ENCODE data around the gene IAH1. TPM values are rescaled to one million over a fixed set of nuclear protein-coding genes. Genes with fewer than 3 reads are reported as not detected.

The IAH1 gene
- total RNA-seq, 1 donor from 2014 or later, result 67.8 TPM

DNA sequence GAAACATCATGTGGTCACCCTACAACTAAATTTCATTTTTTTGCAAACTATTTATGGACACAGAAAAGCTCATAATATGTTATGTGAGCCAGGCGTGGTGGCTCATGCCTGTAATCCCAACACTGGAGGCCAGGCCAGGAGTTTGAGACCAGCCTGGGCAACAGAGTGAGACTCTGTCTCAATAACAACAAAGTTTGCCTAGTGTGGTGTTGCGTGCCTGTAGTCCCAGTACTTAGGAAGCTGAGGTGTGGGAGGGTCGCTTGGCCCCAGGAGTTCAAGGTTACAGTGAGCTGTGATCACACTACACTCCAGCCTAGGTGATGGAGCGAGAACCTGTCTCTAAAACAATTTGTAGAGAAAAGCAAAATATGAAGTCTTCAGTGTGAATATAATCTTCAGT is 5.8 kb downstream of the IAH1 start:
- Mint-ChIP-seq H3K27me3 (ENCODE audit: low read depth) (no peaks in the 10 kb centered on the region), H3K27ac (ENCODE audit: unreplicated experiment) (no peak overlapping the region), H3K4me1 (ENCODE audit: low read depth) (peaks cover 51% of the 10 kb centered on the region), H3K4me3 (ENCODE audit: unreplicated experiment) (no peak overlapping the region), H3K9me3 (ENCODE audit: low read depth) (no peaks in the 10 kb centered on the region), H3K36me3 (ENCODE audit: low read depth) (peaks cover 31% of the 10 kb centered on the region)
- TF ChIP-seq, protein P1, sequence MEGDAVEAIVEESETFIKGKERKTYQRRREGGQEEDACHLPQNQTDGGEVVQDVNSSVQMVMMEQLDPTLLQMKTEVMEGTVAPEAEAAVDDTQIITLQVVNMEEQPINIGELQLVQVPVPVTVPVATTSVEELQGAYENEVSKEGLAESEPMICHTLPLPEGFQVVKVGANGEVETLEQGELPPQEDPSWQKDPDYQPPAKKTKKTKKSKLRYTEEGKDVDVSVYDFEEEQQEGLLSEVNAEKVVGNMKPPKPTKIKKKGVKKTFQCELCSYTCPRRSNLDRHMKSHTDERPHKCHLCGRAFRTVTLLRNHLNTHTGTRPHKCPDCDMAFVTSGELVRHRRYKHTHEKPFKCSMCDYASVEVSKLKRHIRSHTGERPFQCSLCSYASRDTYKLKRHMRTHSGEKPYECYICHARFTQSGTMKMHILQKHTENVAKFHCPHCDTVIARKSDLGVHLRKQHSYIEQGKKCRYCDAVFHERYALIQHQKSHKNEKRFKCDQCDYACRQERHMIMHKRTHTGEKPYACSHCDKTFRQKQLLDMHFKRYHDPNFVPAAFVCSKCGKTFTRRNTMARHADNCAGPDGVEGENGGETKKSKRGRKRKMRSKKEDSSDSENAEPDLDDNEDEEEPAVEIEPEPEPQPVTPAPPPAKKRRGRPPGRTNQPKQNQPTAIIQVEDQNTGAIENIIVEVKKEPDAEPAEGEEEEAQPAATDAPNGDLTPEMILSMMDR (IDR thresholded peaks at IDR 0.05), result no peak
- DNase-seq (ENCODE audit: low spot score), result no peak

DNA sequence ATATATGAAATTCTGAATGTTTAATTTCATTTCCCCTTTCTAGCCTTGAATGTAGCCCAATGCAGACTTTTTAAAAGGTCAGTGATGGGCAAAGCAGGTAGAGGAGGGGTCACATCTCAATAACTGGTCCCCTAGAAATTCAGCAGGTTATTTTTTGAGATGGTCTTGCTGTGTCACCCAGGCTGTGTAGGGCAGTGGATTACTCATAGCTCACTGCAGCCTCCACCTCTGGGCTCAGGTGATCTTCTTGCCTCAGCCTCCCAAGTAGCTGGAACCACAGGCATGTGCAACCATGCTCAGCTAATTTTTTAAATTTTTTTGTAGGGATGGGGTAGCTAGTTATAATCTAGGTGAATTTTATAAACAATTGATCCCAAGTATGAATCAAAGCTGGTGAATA is 8.8 kb downstream of the IAH1 start:
- Mint-ChIP-seq H3K27ac (ENCODE audit: unreplicated experiment) (peak overlapping the region; percentile 61), H3K4me3 (ENCODE audit: unreplicated experiment) (no peak overlapping the region), H3K9me3 (ENCODE audit: low read depth) (no peaks in the 10 kb centered on the region), H3K4me1 (ENCODE audit: low read depth) (peaks cover 25% of the 10 kb centered on the region), H3K27me3 (ENCODE audit: low read depth) (no peaks in the 10 kb centered on the region), H3K36me3 (ENCODE audit: low read depth) (peaks cover 40% of the 10 kb centered on the region)
- no peak for DNase-seq (ENCODE audit: low spot score)
- TF ChIP-seq, protein P1 (IDR thresholded peaks at IDR 0.05), result no peak

DNA sequence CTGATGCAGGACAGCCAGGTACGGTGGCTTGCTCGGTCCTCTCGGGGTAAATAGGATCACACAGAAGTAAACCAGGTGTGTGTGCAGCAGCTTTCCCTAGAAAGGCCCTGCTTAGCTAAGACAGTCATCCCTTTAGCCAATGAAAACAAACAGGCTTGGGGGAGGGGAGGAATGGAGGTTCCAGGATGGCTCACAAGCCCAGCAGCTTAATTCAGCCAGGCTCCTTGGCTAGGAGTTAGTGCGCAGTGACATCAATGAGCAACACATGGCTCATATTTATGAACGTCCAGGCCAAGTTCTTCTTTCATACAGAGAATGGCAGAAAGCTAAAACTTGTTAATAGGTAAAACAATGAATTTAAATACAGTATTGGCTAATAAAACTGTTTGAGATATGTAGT is 10.2 kb downstream of the IAH1 start:
- Mint-ChIP-seq H3K4me1 (ENCODE audit: low read depth) (peaks cover 24% of the 10 kb centered on the region), H3K9me3 (ENCODE audit: low read depth) (no peaks in the 10 kb centered on the region), H3K4me3 (ENCODE audit: unreplicated experiment) (no peak overlapping the region), H3K27me3 (ENCODE audit: low read depth) (no peaks in the 10 kb centered on the region), H3K36me3 (ENCODE audit: low read depth) (peaks cover 36% of the 10 kb centered on the region), H3K27ac (ENCODE audit: unreplicated experiment) (no peak overlapping the region)
- TF ChIP-seq, protein P1 (IDR thresholded peaks at IDR 0.05), result no peak
- DNase-seq (ENCODE audit: low spot score), result no peak

DNA sequence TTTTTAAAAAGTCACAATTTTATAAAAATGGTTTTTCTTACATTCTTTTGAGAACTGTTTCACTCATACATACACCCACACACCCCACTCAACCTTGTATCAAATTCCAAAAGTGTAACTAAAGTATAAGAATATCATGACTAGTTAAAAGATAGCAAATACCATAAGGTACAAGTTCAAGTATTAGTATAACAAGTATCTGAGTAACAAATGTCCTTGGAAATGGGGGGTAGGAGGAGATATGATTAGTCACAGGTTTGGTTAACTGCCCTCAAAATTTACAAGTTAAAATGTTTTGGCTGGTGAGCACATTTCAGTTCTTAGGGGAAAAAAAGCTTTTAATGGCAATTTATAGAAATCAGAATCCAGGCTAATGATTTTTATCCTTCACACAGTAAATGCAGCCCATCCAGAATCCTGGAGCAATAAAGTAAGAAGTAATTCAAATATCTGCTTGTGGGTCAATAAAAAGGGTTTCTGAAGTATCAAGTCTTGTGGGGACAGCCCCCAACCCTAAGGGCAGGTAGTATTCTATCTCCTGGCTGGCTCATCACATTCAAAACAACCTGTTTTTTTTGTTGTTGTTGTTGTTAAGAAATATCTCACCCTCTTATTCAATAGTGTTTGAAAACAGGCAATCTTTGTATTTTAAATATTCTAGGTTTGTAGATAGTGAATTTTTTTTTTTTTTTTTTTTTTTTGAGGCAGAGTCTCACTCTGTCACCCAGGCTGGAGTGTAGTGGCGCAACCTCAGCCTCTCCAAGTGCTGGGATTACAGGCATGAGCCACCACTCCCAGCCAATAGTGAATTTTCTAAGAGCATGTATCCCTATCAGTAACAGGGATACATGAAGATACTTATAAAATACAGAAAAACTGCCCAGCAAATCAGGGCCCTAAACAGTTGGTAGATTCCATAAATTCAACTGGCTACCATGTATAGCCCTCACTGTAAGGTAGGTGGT is 14.5 kb downstream of the IAH1 start:
- peaks cover 12% of the 10 kb centered on the region for H3K4me1 Mint-ChIP-seq (ENCODE audit: low read depth)
- H3K36me3 Mint-ChIP-seq (ENCODE audit: low read depth), result peaks cover 44% of the 10 kb centered on the region
- no peak for DNase-seq (ENCODE audit: low spot score)
- H3K4me3 Mint-ChIP-seq (ENCODE audit: unreplicated experiment), result no peak overlapping the region
- peak overlapping the region; percentile 71 for H3K27ac Mint-ChIP-seq (ENCODE audit: unreplicated experiment)
- H3K27me3 Mint-ChIP-seq (ENCODE audit: low read depth), result no peaks in the 10 kb centered on the region
- TF ChIP-seq, protein P1 (IDR thresholded peaks at IDR 0.05), result no peak
- no peaks in the 10 kb centered on the region for H3K9me3 Mint-ChIP-seq (ENCODE audit: low read depth)

DNA sequence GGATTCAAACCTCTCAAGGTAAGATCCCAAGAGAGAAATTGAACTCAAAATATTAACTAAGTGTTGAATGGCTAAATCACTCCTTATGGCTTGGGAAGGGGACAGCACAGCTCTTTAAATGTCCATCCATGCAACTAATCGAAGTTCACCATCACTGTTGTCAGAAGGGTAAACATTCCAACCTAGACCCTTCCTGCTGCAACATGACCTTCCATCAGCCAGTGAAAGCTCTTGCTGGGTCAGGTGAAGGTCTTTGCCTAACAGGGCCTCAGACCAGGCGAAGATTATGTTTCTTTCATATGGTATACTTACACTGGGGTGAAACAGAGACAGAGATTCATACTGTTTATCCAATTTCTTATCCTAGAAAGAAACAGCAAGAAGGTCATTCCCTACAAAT is 16.4 kb downstream of the IAH1 start:
- H3K4me1 Mint-ChIP-seq (ENCODE audit: low read depth), result peaks cover 12% of the 10 kb centered on the region
- TF ChIP-seq, protein P1 (IDR thresholded peaks at IDR 0.05), result no peak
- no peak overlapping the region for H3K27ac Mint-ChIP-seq (ENCODE audit: unreplicated experiment)
- no peaks in the 10 kb centered on the region for H3K27me3 Mint-ChIP-seq (ENCODE audit: low read depth)
- H3K36me3 Mint-ChIP-seq (ENCODE audit: low read depth), result peaks cover 40% of the 10 kb centered on the region
- H3K4me3 Mint-ChIP-seq (ENCODE audit: unreplicated experiment), result no peak overlapping the region
- DNase-seq (ENCODE audit: low spot score), result no peak
- H3K9me3 Mint-ChIP-seq (ENCODE audit: low read depth), result no peaks in the 10 kb centered on the region
